ENCODE data around the gene KHK. TPM values are rescaled to one million over a fixed set of nuclear protein-coding genes. Genes with fewer than 3 reads are reported as not detected.
A peak's percentile ranks its signal among the peaks of the same experiment; 100 is the strongest.

KHK gene
- total RNA-seq, 4 donors from 2014 or later = 0.44 to 2.3 (median 1.7) TPM

DNA sequence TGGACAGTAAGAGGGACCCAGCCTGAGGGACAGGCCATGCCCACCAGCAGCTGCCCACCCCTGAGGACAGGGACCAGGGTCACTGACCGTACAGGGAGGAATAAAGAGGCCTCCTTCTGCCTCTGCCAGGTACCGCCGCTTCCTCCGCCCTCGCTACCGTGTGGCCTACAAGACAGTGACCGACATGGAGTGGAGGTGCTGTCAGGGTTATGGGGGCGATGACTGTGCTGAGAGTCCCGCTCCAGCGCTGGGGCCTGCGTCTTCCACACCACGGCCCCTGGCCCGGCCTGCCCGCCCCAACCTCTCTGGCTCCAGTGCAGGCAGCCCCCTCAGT lies 6.0 kb upstream of the KHK start:
- Histone ChIP-seq H3K4me3 (replicated peaks in 1 of 3) (no peak overlapping the region), H3K27ac (peak overlapping the region in 1 of 3 donors; percentile 67), H3K4me1 (peaks cover 13 to 23% of the 10 kb centered on the region in 2 donors), H3K27me3 (no peaks in the 10 kb centered on the region), H3K36me3 (no peaks in the 10 kb centered on the region), H3K9me3 (no peaks in the 10 kb centered on the region)
- no peak for DNase-seq
- 82 to 92% methylated on average over 13 to 14 of the region's 14 CpGs for WGBS, 2 donors
- TF ChIP-seq POLR2A (IDR thresholded peaks at IDR 0.05) = no peak
- TF ChIP-seq, protein P1, sequence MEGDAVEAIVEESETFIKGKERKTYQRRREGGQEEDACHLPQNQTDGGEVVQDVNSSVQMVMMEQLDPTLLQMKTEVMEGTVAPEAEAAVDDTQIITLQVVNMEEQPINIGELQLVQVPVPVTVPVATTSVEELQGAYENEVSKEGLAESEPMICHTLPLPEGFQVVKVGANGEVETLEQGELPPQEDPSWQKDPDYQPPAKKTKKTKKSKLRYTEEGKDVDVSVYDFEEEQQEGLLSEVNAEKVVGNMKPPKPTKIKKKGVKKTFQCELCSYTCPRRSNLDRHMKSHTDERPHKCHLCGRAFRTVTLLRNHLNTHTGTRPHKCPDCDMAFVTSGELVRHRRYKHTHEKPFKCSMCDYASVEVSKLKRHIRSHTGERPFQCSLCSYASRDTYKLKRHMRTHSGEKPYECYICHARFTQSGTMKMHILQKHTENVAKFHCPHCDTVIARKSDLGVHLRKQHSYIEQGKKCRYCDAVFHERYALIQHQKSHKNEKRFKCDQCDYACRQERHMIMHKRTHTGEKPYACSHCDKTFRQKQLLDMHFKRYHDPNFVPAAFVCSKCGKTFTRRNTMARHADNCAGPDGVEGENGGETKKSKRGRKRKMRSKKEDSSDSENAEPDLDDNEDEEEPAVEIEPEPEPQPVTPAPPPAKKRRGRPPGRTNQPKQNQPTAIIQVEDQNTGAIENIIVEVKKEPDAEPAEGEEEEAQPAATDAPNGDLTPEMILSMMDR (IDR thresholded peaks at IDR 0.05) = no peak
- intact Hi-C loops (cut with DNase I) = no loop called here

DNA sequence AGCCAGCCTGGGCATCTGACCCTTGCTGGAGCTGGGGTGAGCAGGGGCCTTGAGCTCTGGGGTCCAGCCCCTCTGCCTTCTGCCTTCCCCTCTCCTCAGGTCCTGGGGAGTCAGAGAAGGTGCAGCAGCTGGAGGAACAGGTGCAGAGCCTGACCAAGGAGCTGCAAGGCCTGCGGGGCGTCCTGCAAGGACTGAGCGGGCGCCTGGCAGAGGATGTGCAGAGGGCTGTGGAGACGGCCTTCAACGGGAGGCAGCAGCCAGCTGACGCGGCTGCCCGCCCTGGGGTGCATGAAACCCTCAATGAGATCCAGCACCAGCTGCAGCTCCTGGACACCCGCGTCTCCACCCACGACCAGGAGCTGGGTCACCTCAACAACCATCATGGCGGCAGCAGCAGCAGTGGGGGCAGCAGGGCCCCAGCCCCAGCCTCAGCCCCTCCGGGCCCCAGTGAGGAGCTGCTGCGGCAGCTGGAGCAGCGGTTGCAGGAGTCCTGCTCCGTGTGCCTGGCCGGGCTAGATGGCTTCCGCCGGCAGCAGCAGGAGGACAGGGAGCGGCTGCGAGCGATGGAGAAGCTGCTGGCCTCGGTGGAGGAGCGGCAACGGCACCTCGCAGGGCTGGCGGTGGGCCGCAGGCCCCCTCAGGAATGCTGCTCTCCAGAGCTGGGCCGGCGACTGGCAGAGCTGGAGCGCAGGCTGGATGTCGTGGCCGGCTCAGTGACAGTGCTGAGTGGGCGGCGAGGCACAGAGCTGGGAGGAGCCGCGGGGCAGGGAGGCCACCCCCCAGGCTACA lies 4.4 kb upstream of the KHK start:
- H3K27me3 ChIP-seq = no peaks in the 10 kb centered on the region
- DNase-seq = no peak
- intact Hi-C loops (cut with DNase I) = no loop called here
- 90 to 93% methylated on average over 23 to 24 of the region's 38 CpGs for WGBS, 2 donors
- H3K4me3 ChIP-seq (replicated peaks in 1 of 3) = no peak overlapping the region
- peak overlapping the region in 2 of 3 donors; percentile 38 to 67 for H3K27ac ChIP-seq
- TF ChIP-seq, protein P1 (IDR thresholded peaks at IDR 0.05) = no peak
- TF ChIP-seq POLR2A (IDR thresholded peaks at IDR 0.05) = no peak
- H3K36me3 ChIP-seq = no peaks in the 10 kb centered on the region
- peaks cover 20 to 28% of the 10 kb centered on the region in 2 donors for H3K4me1 ChIP-seq
- H3K9me3 ChIP-seq = no peaks in the 10 kb centered on the region

DNA sequence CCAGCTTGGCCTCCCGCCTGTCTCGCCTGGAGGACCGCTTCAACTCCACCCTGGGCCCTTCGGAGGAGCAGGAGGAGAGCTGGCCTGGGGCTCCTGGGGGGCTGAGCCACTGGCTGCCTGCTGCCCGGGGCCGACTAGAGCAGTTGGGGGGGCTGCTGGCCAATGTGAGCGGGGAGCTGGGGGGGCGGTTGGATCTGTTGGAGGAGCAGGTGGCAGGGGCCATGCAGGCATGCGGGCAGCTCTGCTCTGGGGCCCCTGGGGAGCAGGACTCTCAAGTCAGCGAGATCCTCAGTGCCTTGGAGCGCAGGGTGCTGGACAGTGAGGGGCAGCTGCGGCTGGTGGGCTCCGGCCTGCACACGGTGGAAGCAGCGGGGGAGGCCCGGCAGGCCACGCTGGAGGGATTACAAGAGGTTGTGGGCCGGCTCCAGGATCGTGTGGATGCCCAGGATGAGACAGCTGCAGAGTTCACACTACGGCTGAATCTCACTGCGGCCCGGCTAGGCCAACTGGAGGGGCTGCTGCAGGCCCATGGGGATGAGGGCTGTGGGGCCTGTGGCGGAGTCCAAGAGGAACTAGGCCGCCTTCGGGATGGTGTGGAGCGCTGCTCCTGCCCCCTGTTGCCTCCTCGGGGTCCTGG lies 3.7 kb upstream of the KHK start:
- no peak for DNase-seq
- Histone ChIP-seq H3K27me3 (no peaks in the 10 kb centered on the region), H3K36me3 (no peaks in the 10 kb centered on the region), H3K9me3 (no peaks in the 10 kb centered on the region), H3K27ac (no peak overlapping the region), H3K4me3 (replicated peaks in 1 of 3) (no peak overlapping the region), H3K4me1 (peaks cover 24 to 30% of the 10 kb centered on the region in 2 donors)
- TF ChIP-seq, protein P1 (IDR thresholded peaks at IDR 0.05) = no peak
- TF ChIP-seq POLR2A (IDR thresholded peaks at IDR 0.05) = no peak
- 87 to 89% methylated on average over 12 to 13 of the region's 27 CpGs for WGBS, 2 donors
- intact Hi-C loops (cut with DNase I) = no loop called here

DNA sequence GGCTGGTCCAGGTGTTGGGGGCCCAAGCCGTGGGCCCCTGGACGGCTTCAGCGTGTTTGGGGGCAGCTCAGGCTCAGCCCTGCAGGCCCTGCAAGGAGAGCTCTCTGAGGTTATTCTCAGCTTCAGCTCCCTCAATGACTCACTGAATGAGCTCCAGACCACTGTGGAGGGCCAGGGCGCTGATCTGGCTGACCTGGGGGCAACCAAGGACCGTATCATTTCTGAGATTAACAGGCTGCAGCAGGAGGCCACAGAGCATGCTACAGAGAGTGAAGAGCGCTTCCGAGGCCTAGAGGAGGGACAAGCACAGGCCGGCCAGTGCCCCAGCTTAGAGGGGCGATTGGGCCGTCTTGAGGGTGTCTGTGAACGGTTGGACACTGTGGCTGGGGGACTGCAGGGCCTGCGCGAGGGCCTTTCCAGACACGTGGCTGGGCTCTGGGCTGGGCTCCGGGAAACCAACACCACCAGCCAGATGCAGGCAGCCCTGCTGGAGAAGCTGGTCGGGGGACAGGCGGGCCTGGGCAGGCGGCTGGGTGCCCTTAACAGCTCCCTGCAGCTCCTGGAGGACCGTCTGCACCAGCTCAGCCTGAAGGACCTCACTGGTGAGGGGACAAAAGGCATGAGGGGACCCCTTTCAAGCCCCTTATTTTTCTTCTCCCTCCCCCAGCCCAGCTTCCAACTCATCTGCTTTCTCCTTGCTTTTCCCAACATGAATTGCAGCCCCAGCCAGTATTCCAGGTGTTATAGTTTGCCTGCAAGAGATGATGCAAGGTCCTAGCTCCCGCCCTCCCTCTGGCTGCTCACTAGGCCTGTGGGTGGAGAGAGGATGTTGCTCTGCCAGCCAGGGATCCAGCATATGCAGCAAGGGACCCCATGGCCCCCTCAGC lies 2.9 kb upstream of the KHK start:
- no peaks in the 10 kb centered on the region for H3K36me3 ChIP-seq
- WGBS, 2 donors = 89 to 93% methylated on average over 11 to 20 of the region's 20 CpGs
- H3K4me1 ChIP-seq = peaks cover 24 to 30% of the 10 kb centered on the region in 2 donors
- TF ChIP-seq POLR2A (IDR thresholded peaks at IDR 0.05) = no peak
- TF ChIP-seq, protein P1 (IDR thresholded peaks at IDR 0.05) = no peak
- no peak overlapping the region for H3K4me3 ChIP-seq (replicated peaks in 1 of 3)
- intact Hi-C loops (cut with DNase I) = no loop called here
- no peaks in the 10 kb centered on the region for H3K27me3 ChIP-seq
- H3K27ac ChIP-seq = no peak overlapping the region
- H3K9me3 ChIP-seq = no peaks in the 10 kb centered on the region
- no peak for DNase-seq
